Spinal cord (tissue), 10 donors: Measurements from ENCODE around the gene CFAP92. TPM values are rescaled to one million over a fixed set of nuclear protein-coding genes. Genes with fewer than 3 reads are reported as not detected.

Experiments
- DNase-seq, 6 donors: peaks; one replicate each; pipeline versions ENCODE4 v3.0.0 to v3.0.0-alpha.2; 2013 to 2015; ENCODE audit warnings: low spot score in 6 of 6, low read depth in 4 of 6
- H3K27ac ChIP-seq: one replicate; pipeline ENCODE4 v1.5.1; 2013; ENCODE audit warnings: low read depth, low read length, control low read depth
- H3K27me3 ChIP-seq: one replicate; pipeline ENCODE4 v1.6.1; 2013; ENCODE audit warnings: low read length; ENCODE audit not compliant: control insufficient read depth, insufficient read depth
- H3K36me3 ChIP-seq: one replicate; pipeline ENCODE4 v1.6.1; 2013; ENCODE audit warnings: low read length; ENCODE audit not compliant: control insufficient read depth, insufficient read depth
- H3K4me1 ChIP-seq: one replicate; pipeline ENCODE4 v1.6.1; 2013; ENCODE audit warnings: low read length; ENCODE audit not compliant: control insufficient read depth, insufficient read depth
- H3K4me3 ChIP-seq: one replicate; pipeline ENCODE4 v1.5.1; 2013; ENCODE audit warnings: low read depth, low read length, control low read depth
- H3K9me3 ChIP-seq: one replicate; pipeline ENCODE4 v1.6.1; 2013; ENCODE audit warnings: low read length; ENCODE audit not compliant: control insufficient read depth, insufficient read depth
- WGBS: methylation state at CpG from one replicate; pipeline ENCODE4 v1.1.5; 2013; ENCODE audit warnings: missing lambda C conversion rate; ENCODE audit not compliant: insufficient coverage; 5-methylcytosine and 5-hydroxymethylcytosine counted together
- polyA plus RNA-seq, 2 donors: library from polyadenylated mRNA; unstranded; fragments of 120-200 nt; gene quantifications; one replicate each; pipeline ENCODE4 v1.2.1, GENCODE V29; 2013; ENCODE audit not compliant: insufficient read length in 2 of 2
- total RNA-seq, 2 donors: library from RNA; depleted of rRNA in 1 of 2; stranded (reverse); fragments of 120-200 nt in 1 of 2; fragments of >200 nt in 1 of 2; gene quantifications; one replicate each; pipeline versions ENCODE4 v1.2.3 to v1.2.4, GENCODE V29; 2013 to 2014
- donor health status: healthy.

Gene CFAP92
- total and polyA plus RNA-seq, 4 donors = 1.1 to 4.5 (median 3.7) TPM

GRCh38 chr3:129034642-129035041 lies 40.8 kb upstream of the CFAP92 start:
- DNase-seq = no peak
- H3K27me3 ChIP-seq = no peaks in the 10 kb centered on the region
- no peaks in the 10 kb centered on the region for H3K9me3 ChIP-seq
- H3K27ac ChIP-seq = no peak overlapping the region
- 87% methylated on average over 3 of the region's 6 CpGs for WGBS
- peaks cover 20% of the 10 kb centered on the region for H3K36me3 ChIP-seq
- H3K4me3 ChIP-seq = no peak overlapping the region
- H3K4me1 ChIP-seq = peaks cover 8% of the 10 kb centered on the region

GRCh38 chr3:129033633-129034321 lies 39.9 kb upstream of the CFAP92 start:
- Histone ChIP-seq H3K4me3 (no peak overlapping the region), H3K36me3 (peaks cover 11% of the 10 kb centered on the region), H3K27me3 (no peaks in the 10 kb centered on the region), H3K27ac (no peak overlapping the region), H3K9me3 (no peaks in the 10 kb centered on the region), H3K4me1 (no peaks in the 10 kb centered on the region)
- WGBS = 96% methylated on average over 11 of the region's 12 CpGs
- no peak for DNase-seq

DNA sequence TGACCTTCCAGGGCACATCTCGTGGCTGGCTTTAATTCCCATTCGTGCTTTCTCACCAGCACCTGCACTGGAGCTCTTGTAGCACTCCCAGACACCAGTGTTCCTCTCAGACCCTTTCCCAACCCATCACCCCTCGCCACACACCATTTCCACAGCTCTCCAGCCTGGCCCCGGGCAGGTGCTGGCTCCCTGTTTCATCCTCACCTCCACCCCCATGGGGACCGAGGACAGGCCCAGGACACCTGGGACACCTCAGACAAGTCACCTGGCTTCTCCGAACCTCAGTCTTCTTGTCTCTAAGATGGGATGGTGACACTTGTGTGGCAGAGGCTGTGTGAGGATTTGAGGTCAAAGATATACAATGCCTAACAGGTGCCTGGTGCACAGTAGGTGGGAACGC lies 39.3 kb upstream of the CFAP92 start:
- peaks cover 11% of the 10 kb centered on the region for H3K36me3 ChIP-seq
- no peak overlapping the region for H3K4me3 ChIP-seq
- no peaks in the 10 kb centered on the region for H3K27me3 ChIP-seq

GRCh38 chr3:129032716-129033115 lies 38.8 kb upstream of the CFAP92 start:
- DNase-seq = no peak
- no peaks in the 10 kb centered on the region for H3K4me1 ChIP-seq
- H3K4me3 ChIP-seq = no peak overlapping the region
- no peak overlapping the region for H3K27ac ChIP-seq
- WGBS = 79% methylated on average over 10 of the region's 14 CpGs
- peaks cover 11% of the 10 kb centered on the region for H3K36me3 ChIP-seq
- no peaks in the 10 kb centered on the region for H3K9me3 ChIP-seq
- H3K27me3 ChIP-seq = no peaks in the 10 kb centered on the region

More for the DNA sequence above, 39.3 kb upstream of the CFAP92 start:
- no peaks in the 10 kb centered on the region for H3K9me3 ChIP-seq
- no peak for DNase-seq
- 88% methylated on average over 5 of the region's 7 CpGs for WGBS
- H3K27ac ChIP-seq = no peak overlapping the region
- no peaks in the 10 kb centered on the region for H3K4me1 ChIP-seq

GRCh38 chr3:129031476-129032215 lies 37.8 kb upstream of the CFAP92 start:
- peaks cover 11% of the 10 kb centered on the region for H3K36me3 ChIP-seq
- H3K27ac ChIP-seq = no peak overlapping the region
- H3K4me1 ChIP-seq = peaks cover 8% of the 10 kb centered on the region
- WGBS = 78% methylated on average over 5 of the region's 10 CpGs
- no peak for DNase-seq
- H3K9me3 ChIP-seq = no peaks in the 10 kb centered on the region
- no peak overlapping the region for H3K4me3 ChIP-seq
- H3K27me3 ChIP-seq = no peaks in the 10 kb centered on the region

DNA sequence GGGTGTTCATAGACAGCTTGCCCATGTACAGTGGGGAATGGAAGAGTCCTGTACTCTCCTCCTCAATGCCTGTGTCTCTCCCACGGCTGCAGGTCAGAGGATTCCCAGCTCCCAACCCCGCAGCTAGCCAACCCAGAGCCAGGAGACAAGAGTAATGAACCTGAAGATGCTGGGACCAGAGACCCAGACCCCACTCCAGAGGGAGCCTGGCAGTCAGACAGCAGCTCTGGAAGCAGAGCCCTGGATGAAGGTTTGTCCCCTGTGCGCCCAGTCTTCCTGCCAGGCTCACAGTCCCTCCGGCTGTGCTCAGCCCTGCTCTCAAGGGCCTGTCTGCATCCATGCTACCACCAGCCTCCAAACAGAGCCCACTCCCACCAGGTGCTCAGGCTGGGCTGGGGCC lies 36.7 kb upstream of the CFAP92 start:
- Histone ChIP-seq H3K4me3 (no peak overlapping the region), H3K36me3 (peaks cover 11% of the 10 kb centered on the region), H3K9me3 (no peaks in the 10 kb centered on the region), H3K27ac (no peak overlapping the region), H3K27me3 (no peaks in the 10 kb centered on the region), H3K4me1 (peaks cover 15% of the 10 kb centered on the region)
- DNase-seq = no peak
- WGBS = 96% methylated on average over 4 of the region's 4 CpGs

DNA sequence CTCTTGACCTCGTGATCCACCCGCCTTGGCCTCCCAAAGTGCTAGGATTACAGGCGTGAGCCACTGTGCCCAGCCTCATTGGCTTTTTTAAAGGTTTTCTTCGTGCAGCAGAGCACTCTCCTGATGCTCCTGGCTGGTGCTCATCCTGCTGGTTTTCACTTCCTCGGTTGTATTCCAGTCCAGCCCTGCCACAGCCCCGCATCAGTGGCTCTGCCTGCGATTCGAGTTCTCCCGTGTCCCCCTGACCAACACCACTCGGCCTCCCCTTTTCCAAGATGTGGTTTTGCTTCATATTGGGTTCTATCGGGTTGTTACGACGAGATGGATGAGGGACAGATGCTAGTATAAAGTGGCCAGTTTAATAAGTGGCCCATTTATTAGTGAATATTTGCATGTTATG lies 35.0 kb upstream of the CFAP92 start:
- Histone ChIP-seq H3K27me3 (no peaks in the 10 kb centered on the region), H3K36me3 (peaks cover 11% of the 10 kb centered on the region)
- DNase-seq = no peak

DNA sequence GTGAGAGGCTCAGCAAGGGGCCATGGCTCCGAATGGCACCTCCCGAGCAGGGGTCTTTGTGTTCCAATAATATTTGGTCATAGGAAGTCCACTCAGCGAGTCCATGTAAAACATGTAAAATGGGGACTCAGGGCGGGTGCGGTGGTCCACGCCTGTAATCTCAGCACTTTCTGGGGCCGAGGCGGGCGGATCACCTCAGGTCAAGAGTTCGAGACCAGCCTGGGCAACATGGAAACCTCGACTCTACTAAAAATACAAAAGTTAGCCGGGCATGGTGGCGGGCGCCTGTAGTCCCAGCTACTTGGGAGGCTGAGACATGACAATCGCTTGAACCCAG lies 33.6 kb upstream of the CFAP92 start:
- Histone ChIP-seq H3K4me3 (peak overlapping the region; percentile 35), H3K27ac (no peak overlapping the region), H3K36me3 (peaks cover 4% of the 10 kb centered on the region), H3K9me3 (no peaks in the 10 kb centered on the region), H3K4me1 (peaks cover 17% of the 10 kb centered on the region), H3K27me3 (no peaks in the 10 kb centered on the region)
- no peak for DNase-seq
- 63% methylated on average over 9 of the region's 15 CpGs for WGBS

More for the DNA sequence above, 35.0 kb upstream of the CFAP92 start:
- Histone ChIP-seq H3K4me3 (no peak overlapping the region), H3K9me3 (no peaks in the 10 kb centered on the region), H3K27ac (no peak overlapping the region), H3K4me1 (peaks cover 15% of the 10 kb centered on the region)
- 92% methylated on average over 8 of the region's 13 CpGs for WGBS

DNA sequence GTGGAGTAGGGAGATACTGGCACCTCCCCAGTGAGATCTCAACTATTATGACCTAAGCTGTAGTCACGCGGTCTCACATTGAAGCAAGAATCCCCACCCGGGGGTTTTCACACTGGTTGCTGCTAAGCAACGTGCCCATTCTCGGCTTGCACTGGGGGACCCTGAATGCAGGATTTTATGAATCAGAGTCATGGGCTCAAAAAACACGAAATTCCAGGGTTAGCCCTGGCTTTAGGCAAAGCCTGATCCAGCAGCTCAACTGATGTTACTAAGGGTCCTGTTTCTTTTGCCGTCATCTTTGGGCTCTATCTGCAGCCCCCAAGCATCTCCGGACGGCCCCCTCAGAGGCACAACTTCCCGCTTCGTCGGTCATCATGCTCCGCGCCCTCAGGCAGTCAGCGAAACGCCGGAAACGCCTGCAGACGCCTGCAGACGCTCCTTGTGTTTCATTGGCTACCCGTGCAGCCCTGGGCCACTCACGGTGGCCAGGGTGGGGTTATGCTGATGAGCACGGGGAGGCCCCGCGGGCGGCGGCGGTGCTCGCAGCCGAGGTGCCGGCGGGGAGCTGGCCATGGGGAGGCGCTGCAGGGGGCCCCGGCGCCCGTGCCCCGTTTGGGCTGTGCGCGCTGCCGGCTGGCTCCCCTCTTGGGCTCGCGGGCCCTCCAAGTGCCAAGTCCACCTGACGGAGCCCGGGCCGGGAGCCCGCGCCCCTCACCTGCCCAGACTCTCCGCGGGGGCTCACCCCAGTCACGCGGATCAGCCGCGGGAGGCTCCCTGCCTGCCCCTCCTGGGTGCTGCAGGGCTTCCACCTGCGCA lies 33.1 kb upstream of the CFAP92 start:
- H3K27me3 ChIP-seq = no peaks in the 10 kb centered on the region
- peak; percentile 52 to 97 (median 72) for DNase-seq
- peaks cover 21% of the 10 kb centered on the region for H3K4me1 ChIP-seq
- H3K36me3 ChIP-seq = peaks cover 3% of the 10 kb centered on the region
- H3K4me3 ChIP-seq = peak overlapping the region; percentile 35
- peak overlapping the region; percentile 25 for H3K27ac ChIP-seq
- WGBS = 2% methylated on average over 54 of the region's 54 CpGs
- H3K9me3 ChIP-seq = no peaks in the 10 kb centered on the region
